HepG2 (cell line): ENCODE data around the gene BFSP1. TPM values are rescaled to one million over a fixed set of nuclear protein-coding genes. Genes with fewer than 3 reads are reported as not detected.
A peak's percentile ranks its signal among the peaks of the same experiment; 100 is the strongest.

Experiments used
- CREBL2 ChIP-seq: sonication (generic); formaldehyde crosslinking; IDR thresholded peaks from 2 replicates; pipeline ENCODE4 v1.8.1; 2023; ENCODE audit warnings: missing genetic modification reagents, mild to moderate bottlenecking, borderline replicate concordance
- FOXP4 ChIP-seq: sonication (generic); formaldehyde crosslinking; IDR thresholded peaks from 2 replicates; pipeline ENCODE4 v1.4.0; 2020; ENCODE audit warnings: missing genetic modification reagents
- GATAD2A ChIP-seq: IDR thresholded peaks from 2 replicates; pipeline ENCODE4 v1.6.1; 2016
- HOXA3 ChIP-seq: sonication (generic); formaldehyde crosslinking; IDR thresholded peaks from 2 replicates; pipeline ENCODE4 v1.5.0; 2020; ENCODE audit warnings: missing genetic modification reagents
- LRRFIP1 ChIP-seq: sonication (generic); formaldehyde crosslinking; conservative IDR thresholded peaks from 2 replicates; pipeline ENCODE4 v1.4.0; 2020; ENCODE audit warnings: missing genetic modification reagents
- ZBTB40 ChIP-seq, 2 experiments: fragments of 450-650 bp in 1 of 2; sonication (generic) in 1 of 2; formaldehyde crosslinking in 1 of 2; IDR thresholded peaks; 2 replicates each; pipeline versions ENCODE4 v1.6.1 to v1.8.0; 2016 to 2022; ENCODE audit warnings: antibody characterized with exemption in 1 of 2, mild to moderate bottlenecking in 1 of 2, missing genetic modification reagents in 1 of 2
- ZNF772 ChIP-seq: sonication (generic); formaldehyde crosslinking; IDR thresholded peaks from 2 replicates; pipeline ENCODE4 v1.5.0; 2020; ENCODE audit warnings: mild to moderate bottlenecking, missing genetic modification reagents
- ZNF784 ChIP-seq: sonication (generic); formaldehyde crosslinking; IDR thresholded peaks from 2 replicates; pipeline ENCODE4 v1.5.1; 2020; ENCODE audit warnings: missing genetic modification reagents, mild to moderate bottlenecking, borderline replicate concordance
- ZNF83 ChIP-seq: sonication (generic); formaldehyde crosslinking; IDR thresholded peaks from 2 replicates; pipeline ENCODE4 v1.4.0; 2020; ENCODE audit warnings: missing genetic modification reagents, mild to moderate bottlenecking, borderline replicate concordance
- polyA plus RNA-seq, 8 experiments: library from polyadenylated mRNA; depleted of rRNA in 3 of 8; stranded (reverse) in 7 of 8; unstranded in 1 of 8; fragments of >200 nt; fragmentation: Illumina TruSeq in 4 of 8; extraction: Trizol in 4 of 8; gene quantifications; 2 replicates each; pipeline versions ENCODE4 v1.2.1 to v1.2.3, GENCODE V29; 2011 to 2016; ENCODE audit warnings: low read depth in 4 of 8, missing spikeins in 1 of 8, mixed read lengths in 1 of 8; ENCODE audit not compliant: insufficient read depth in 1 of 8
- total RNA-seq, 5 experiments: library from RNA; depleted of rRNA; stranded (reverse); fragments of >200 nt; fragmentation: Illumina TruSeq; extraction: Trizol; gene quantifications; 2 replicates each; pipeline ENCODE4 v1.2.3, GENCODE V29; 2016; ENCODE audit warnings: low read depth in 1 of 5

The BFSP1 gene
- total and polyA plus RNA-seq, 2 of the 13 experiments (the other 11 are each of a cell fraction or from before 2014, with no cell fraction given): 0.22 to 0.26 TPM

- TF ChIP-seq ZNF784 (CRISPR knock-in tag) (peak; percentile 46; the same call in 1 of the 2 replicates), CREBL2 (CRISPR knock-in tag) (0 out of 2 replicates have a peak, but pooled peaks have one; percentile 68), FOXP4 (no peak), LRRFIP1 (CRISPR knock-in tag) (no peak), GATAD2A (CRISPR knock-in tag) (peak; percentile 52; the same call in 1 of the 2 replicates), ZNF772 (CRISPR knock-in tag) (peak; percentile 48; the same call in 1 of the 2 replicates), ZBTB40 (IDR thresholded peaks at IDR 0.05) (no peak), ZBTB40 (CRISPR knock-in tag; IDR thresholded peaks at IDR 0.05) (0 out of 2 replicates have a peak, but pooled peaks have one; percentile 51), HOXA3 (CRISPR knock-in tag) (peak; percentile 60; the same call in 1 of the 2 replicates), ZNF83 (CRISPR knock-in tag) (no peak)
These were observed at the start of gene BFSP1 (continued) for GRCh38 chr20:17530716-17531664.
